Calu3 (cell line): Measurements from ENCODE around the gene TARS2. TPM values are rescaled to one million over a fixed set of nuclear protein-coding genes. Genes with fewer than 3 reads are reported as not detected.

Source experiments
- BruUV-seq: library from RNA; stranded (reverse); fragments of 400-500 nt; replicated peaks from 2 replicates; lab custom pipeline; 2021; lab: Mats Ljungman, UMichigan
- CTCF ChIA-PET: fragments of 300-600 bp; sonication (Branson Sonifier 250); formaldehyde crosslinking; loops from one replicate; lab custom pipeline; 2022; ENCODE audit warnings: antibody characterized with exemption; lab: Charles Lee
- DNase-seq: peaks from one replicate; pipeline ENCODE4 v3.0.0; 2022
- H3K27ac Mint-ChIP-seq: one replicate; pipeline ENCODE4 v1.8.0; 2022; ENCODE audit warnings: mixed read lengths; ENCODE audit not compliant: unreplicated experiment
- H3K27me3 Mint-ChIP-seq: one replicate; pipeline ENCODE4 v1.8.0; 2022; ENCODE audit warnings: mixed read lengths; ENCODE audit not compliant: unreplicated experiment
- H3K36me3 Mint-ChIP-seq: one replicate; pipeline ENCODE4 v1.8.0; 2022; ENCODE audit warnings: mild to moderate bottlenecking, moderate library complexity, mixed read lengths; ENCODE audit not compliant: insufficient read depth, unreplicated experiment
- H3K4me1 Mint-ChIP-seq: one replicate; pipeline ENCODE4 v1.8.0; 2022; ENCODE audit warnings: mild to moderate bottlenecking, low read depth, mixed read lengths; ENCODE audit not compliant: unreplicated experiment
- H3K4me3 Mint-ChIP-seq: one replicate; pipeline ENCODE4 v1.8.0; 2022; ENCODE audit warnings: mild to moderate bottlenecking, low read depth, moderate library complexity, mixed read lengths; ENCODE audit not compliant: unreplicated experiment
- H3K9me3 Mint-ChIP-seq: one replicate; pipeline ENCODE4 v1.8.0; 2022; ENCODE audit warnings: low read depth, mixed read lengths; ENCODE audit not compliant: unreplicated experiment
- intact Hi-C: fragments of 100-400 bp; cut with micrococcal nuclease; formaldehyde crosslinking; loops from one replicate; pipeline ENCODE4 v1.10.0; 2022; ENCODE audit not compliant: unreplicated experiment
- microRNA-seq: library from miRNA; unstranded; fragments of <30 nt; microRNA quantifications from one replicate; pipeline ENCODE4 v1.2.0, GENCODE V29; 2022
- total RNA-seq: library from RNA; stranded (reverse); gene quantifications from 2 replicates; pipeline ENCODE4 v1.2.3, GENCODE V29; 2022
- TF ChIP-seq, protein P1 (sequence below): fragments of 200-600 bp; IDR thresholded peaks from one replicate; pipeline ENCODE4 v1.8.0; 2022; ENCODE audit warnings: antibody characterized with exemption; ENCODE audit not compliant: unreplicated experiment

The TARS2 gene
- total RNA-seq, 1 experiment from 2014 or later: 42.2 TPM

DNA sequence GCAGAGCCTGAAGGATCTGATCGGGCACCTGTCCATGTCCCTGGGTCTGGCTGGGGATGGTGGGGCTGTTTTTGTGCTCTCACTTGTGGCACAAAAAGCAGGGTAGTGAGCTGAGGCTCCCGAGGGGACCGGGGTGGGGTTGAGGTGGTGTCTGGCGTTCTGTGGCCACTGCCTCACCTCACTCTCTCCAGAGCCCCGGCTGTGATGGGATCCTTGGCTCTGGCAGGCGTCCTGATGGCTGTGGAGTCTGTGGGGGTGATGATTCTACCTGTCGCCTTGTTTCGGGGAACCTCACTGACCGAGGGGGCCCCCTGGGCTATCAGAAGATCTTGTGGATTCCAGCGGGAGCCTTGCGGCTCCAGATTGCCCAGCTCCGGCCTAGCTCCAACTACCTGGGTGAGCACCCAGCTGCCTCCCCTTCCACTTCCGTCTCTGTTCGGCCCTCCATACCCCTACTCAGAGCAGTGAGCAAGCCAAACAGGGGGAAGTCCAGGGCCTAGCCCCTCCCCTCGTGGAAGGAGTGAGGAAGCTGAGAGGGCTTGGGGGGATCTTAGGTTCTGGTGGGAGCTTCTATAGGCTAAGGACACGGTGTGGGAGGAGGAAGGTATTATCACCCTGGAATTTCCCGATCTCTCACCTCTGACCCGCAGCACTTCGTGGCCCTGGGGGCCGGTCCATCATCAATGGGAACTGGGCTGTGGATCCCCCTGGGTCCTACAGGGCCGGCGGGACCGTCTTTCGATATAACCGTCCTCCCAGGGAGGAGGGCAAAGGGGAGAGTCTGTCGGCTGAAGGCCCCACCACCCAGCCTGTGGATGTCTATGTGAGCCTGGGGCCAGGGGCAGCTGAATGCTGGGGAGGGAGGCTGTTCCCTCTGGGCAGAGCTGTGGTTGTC is 69.0 kb downstream of the TARS2 start:
- Mint-ChIP-seq H3K4me3 (no peak overlapping the region), H3K9me3 (no peaks in the 10 kb centered on the region), H3K4me1 (peaks cover 27% of the 10 kb centered on the region), H3K36me3 (peaks cover 53% of the 10 kb centered on the region), H3K27me3 (no peaks in the 10 kb centered on the region), H3K27ac (no peak overlapping the region)
- no TSS peak for BruUV-seq
- intact Hi-C loops: no loop called here
- CTCF ChIA-PET: no interaction called here
- TF ChIP-seq, protein P1, sequence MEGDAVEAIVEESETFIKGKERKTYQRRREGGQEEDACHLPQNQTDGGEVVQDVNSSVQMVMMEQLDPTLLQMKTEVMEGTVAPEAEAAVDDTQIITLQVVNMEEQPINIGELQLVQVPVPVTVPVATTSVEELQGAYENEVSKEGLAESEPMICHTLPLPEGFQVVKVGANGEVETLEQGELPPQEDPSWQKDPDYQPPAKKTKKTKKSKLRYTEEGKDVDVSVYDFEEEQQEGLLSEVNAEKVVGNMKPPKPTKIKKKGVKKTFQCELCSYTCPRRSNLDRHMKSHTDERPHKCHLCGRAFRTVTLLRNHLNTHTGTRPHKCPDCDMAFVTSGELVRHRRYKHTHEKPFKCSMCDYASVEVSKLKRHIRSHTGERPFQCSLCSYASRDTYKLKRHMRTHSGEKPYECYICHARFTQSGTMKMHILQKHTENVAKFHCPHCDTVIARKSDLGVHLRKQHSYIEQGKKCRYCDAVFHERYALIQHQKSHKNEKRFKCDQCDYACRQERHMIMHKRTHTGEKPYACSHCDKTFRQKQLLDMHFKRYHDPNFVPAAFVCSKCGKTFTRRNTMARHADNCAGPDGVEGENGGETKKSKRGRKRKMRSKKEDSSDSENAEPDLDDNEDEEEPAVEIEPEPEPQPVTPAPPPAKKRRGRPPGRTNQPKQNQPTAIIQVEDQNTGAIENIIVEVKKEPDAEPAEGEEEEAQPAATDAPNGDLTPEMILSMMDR: no peak
- no peak for DNase-seq

DNA sequence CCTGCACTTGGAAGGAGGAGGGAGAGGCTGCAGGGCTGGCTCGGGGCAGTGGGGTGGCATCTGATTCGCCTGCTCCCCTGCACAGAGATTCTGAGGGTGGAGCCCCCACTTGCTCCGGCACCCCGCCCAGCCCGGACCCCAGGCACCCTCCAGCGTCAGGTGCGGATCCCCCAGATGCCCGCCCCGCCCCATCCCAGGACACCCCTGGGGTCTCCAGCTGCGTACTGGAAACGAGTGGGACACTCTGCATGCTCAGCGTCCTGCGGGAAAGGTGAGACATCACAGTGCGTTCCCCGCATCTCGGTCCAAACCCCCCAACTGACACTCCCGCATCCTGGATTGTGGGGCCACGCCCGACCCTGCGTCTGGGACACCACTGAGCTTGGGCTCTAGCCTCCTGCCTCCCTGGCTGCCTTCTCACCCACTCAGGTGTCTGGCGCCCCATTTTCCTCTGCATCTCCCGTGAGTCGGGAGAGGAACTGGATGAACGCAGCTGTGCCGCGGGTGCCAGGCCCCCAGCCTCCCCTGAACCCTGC is 69.9 kb downstream of the TARS2 start:
- intact Hi-C loops: no loop called here
- BruUV-seq: no TSS peak
- Mint-ChIP-seq H3K9me3 (no peaks in the 10 kb centered on the region), H3K4me3 (no peak overlapping the region), H3K27ac (no peak overlapping the region), H3K27me3 (no peaks in the 10 kb centered on the region), H3K4me1 (peaks cover 33% of the 10 kb centered on the region), H3K36me3 (peaks cover 60% of the 10 kb centered on the region)
- DNase-seq: no peak
- CTCF ChIA-PET: no interaction called here
- TF ChIP-seq, protein P1: no peak

Small RNAs within 50 kb of the gene (microRNA-seq; reads per million reads assigned to microRNA genes)
- gene MIR4257 (not detected), gene MIR6878 (not detected)

Other genes with a start within 250 kb of the TARS2 start
- 1.0 and 1.3 TPM in 2 replicates for gene CA14, start 229.6 kb upstream of the TARS2 start, total RNA-seq
- gene APH1A, start 218.4 kb upstream of the TARS2 start, total RNA-seq: 195 TPM in 2 replicates
- gene C1orf54, start 214.6 kb upstream of the TARS2 start, total RNA-seq: 0.76 TPM in 1 of 2 replicates, not detected in the other
- gene CIART, start 204.9 kb upstream of the TARS2 start, total RNA-seq: 0.42 and 1.5 TPM in 2 replicates
- gene MRPS21, start 193.6 kb upstream of the TARS2 start, total RNA-seq: 66.9 and 67.4 TPM in 2 replicates
- 82.7 and 102 TPM in 2 replicates for gene PRPF3, start 165.9 kb upstream of the TARS2 start, total RNA-seq
- 36.6 and 37.8 TPM in 2 replicates for gene RPRD2, start 123.3 kb upstream of the TARS2 start, total RNA-seq
- 1.6 and 2.8 TPM in 2 replicates for gene ECM1, start 20.7 kb downstream of the TARS2 start, total RNA-seq
- 0.71 TPM in 1 of 2 replicates, not detected in the other for gene FALEC, start 28.3 kb downstream of the TARS2 start, total RNA-seq
- 1.9 and 2.7 TPM in 2 replicates for gene ADAMTSL4, start 62.0 kb downstream of the TARS2 start, total RNA-seq
- 261 and 262 TPM in 2 replicates for gene MCL1, start 92.2 kb downstream of the TARS2 start, total RNA-seq
- 253 and 276 TPM in 2 replicates for gene ENSA, start 142.2 kb downstream of the TARS2 start, total RNA-seq
- gene GOLPH3L, start 209.7 kb downstream of the TARS2 start, total RNA-seq: 64.7 and 71.6 TPM in 2 replicates
- gene HORMAD1, start 233.5 kb downstream of the TARS2 start, total RNA-seq: not detected in 2 replicates